ENCODE measurements around the gene TENM3.

- TF ChIP-seq CTCF (conservative IDR thresholded peaks at IDR 0.05; ENCODE audit: low read length) (no peak), EZH2phosphoT487 (IDR thresholded peaks at IDR 0.05; ENCODE audit: borderline replicate concordance, low read depth, low read length) (no peak)
These were observed 468.0 kb downstream of the TENM3 start for GRCh38 chr4:182711211-182711610.

Measured in OCI-LY7 (cell line).